Loucy (cell line): ENCODE data around the gene ZNF629.

ENCODE experiments used
- H2AFZ ChIP-seq: fragments of 200-600 bp; sonication (generic); 2 replicates; pipeline ENCODE4 v1.6.0; 2016; ENCODE audit warnings: antibody characterized with exemption, mild to moderate bottlenecking, low read length, moderate library complexity
- H3F3A ChIP-seq: fragments of 200-600 bp; 2 replicates; pipeline ENCODE4 v1.6.0; 2016; ENCODE audit warnings: antibody characterized with exemption, low read depth, mild to moderate bottlenecking
- H3K27me3 ChIP-seq: fragments of 200-600 bp; sonication (generic); 2 replicates; pipeline ENCODE4 v1.6.1; 2014; ENCODE audit warnings: low read length, mild to moderate bottlenecking; ENCODE audit not compliant: insufficient read depth, poor library complexity, severe bottlenecking
- H3K36me3 ChIP-seq: fragments of 200-600 bp; sonication (generic); 2 replicates; pipeline ENCODE4 v1.6.1; 2016; ENCODE audit warnings: low read length; ENCODE audit not compliant: insufficient read depth
- H3K4me1 ChIP-seq: fragments of 200-600 bp; sonication (generic); 2 replicates; pipeline ENCODE4 v1.5.1; 2014; ENCODE audit warnings: low read length, mild to moderate bottlenecking; ENCODE audit not compliant: insufficient read depth, poor library complexity, severe bottlenecking
- H3K4me2 ChIP-seq: fragments of 200-600 bp; sonication (generic); 2 replicates; pipeline ENCODE4 v1.6.0; 2014; ENCODE audit warnings: antibody characterized with exemption, low read length, low read depth, mild to moderate bottlenecking; ENCODE audit not compliant: poor library complexity, severe bottlenecking
- H3K4me3 ChIP-seq: fragments of 200-600 bp; sonication (generic); 2 replicates; pipeline ENCODE4 v1.5.1; 2014; ENCODE audit warnings: low read length, mild to moderate bottlenecking, mixed read lengths; ENCODE audit not compliant: poor library complexity, severe bottlenecking
- H3K79me2 ChIP-seq: fragments of 200-600 bp; sonication (generic); 2 replicates; pipeline ENCODE4 v1.6.1; 2014; ENCODE audit warnings: low read length; ENCODE audit not compliant: insufficient read depth
- H3K9ac ChIP-seq: fragments of 200-600 bp; sonication (generic); 2 replicates; pipeline ENCODE4 v1.6.0; 2014; ENCODE audit warnings: mild to moderate bottlenecking, low read depth, low read length, moderate library complexity; ENCODE audit not compliant: poor library complexity, severe bottlenecking
- H3K9me2 ChIP-seq: fragments of 200-600 bp; sonication (generic); replicated peaks from 2 replicates; pipeline ENCODE4 v1.6.1; 2016; ENCODE audit warnings: low read depth, low read length, mixed read lengths
- H3K9me3 ChIP-seq: fragments of 200-600 bp; sonication (generic); 2 replicates; pipeline ENCODE4 v1.6.1; 2014; ENCODE audit warnings: mild to moderate bottlenecking, antibody characterized with exemption, low read length, low read depth; ENCODE audit not compliant: insufficient read depth
- H4K20me1 ChIP-seq: fragments of 200-600 bp; sonication (generic); 2 replicates; pipeline ENCODE4 v1.6.0; 2014; ENCODE audit warnings: antibody characterized with exemption, low read length, mild to moderate bottlenecking; ENCODE audit not compliant: insufficient read depth, poor library complexity, severe bottlenecking
- CTCF ChIP-seq: fragments of 200-600 bp; sonication (generic); conservative IDR thresholded peaks from 2 replicates; pipeline ENCODE4 v1.5.1; 2014; ENCODE audit warnings: mild to moderate bottlenecking, antibody characterized with exemption, low read length
- EZH2phosphoT487 ChIP-seq: fragments of 200-600 bp; IDR thresholded peaks from 2 replicates; pipeline ENCODE4 v1.6.1; 2018; ENCODE audit warnings: antibody characterized with exemption, mild to moderate bottlenecking, moderate library complexity, borderline replicate concordance

ZNF629 gene

GRCh38 chr16:30743716-30744115 is 43.3 kb downstream of the ZNF629 start:
- TF ChIP-seq EZH2phosphoT487, result no peak
- TF ChIP-seq CTCF, result no peak
- H3K4me2 ChIP-seq, result no peak overlapping the region
- no peaks in the 10 kb centered on the region for H3F3A ChIP-seq
- H3K4me1 ChIP-seq, result peaks cover 7% of the 10 kb centered on the region
- H3K9ac ChIP-seq, result no peak overlapping the region
- peaks cover 2% of the 10 kb centered on the region; the same call in 1 of the 2 replicates for H3K79me2 ChIP-seq
- no peaks in the 10 kb centered on the region for H4K20me1 ChIP-seq
- no peak overlapping the region for H2AFZ ChIP-seq
- H3K36me3 ChIP-seq, result peaks cover 3% of the 10 kb centered on the region; the same call in 1 of the 2 replicates
- no peaks in the 10 kb centered on the region for H3K27me3 ChIP-seq
- no peak overlapping the region for H3K4me3 ChIP-seq
- no peaks in the 10 kb centered on the region for H3K9me3 ChIP-seq
- H3K9me2 ChIP-seq, result no peaks in the 10 kb centered on the region

GRCh38 chr16:30741461-30741914 is 45.5 kb downstream of the ZNF629 start:
- Histone ChIP-seq H3K27me3 (no peaks in the 10 kb centered on the region), H3K9me2 (no peaks in the 10 kb centered on the region), H3K9me3 (no peaks in the 10 kb centered on the region), H3K4me3 (no peak overlapping the region), H3K4me1 (no peaks in the 10 kb centered on the region), H3K4me2 (no peak overlapping the region), H2AFZ (no peak overlapping the region), H4K20me1 (no peaks in the 10 kb centered on the region), H3K9ac (no peak overlapping the region), H3K79me2 (no peaks in the 10 kb centered on the region), H3F3A (no peaks in the 10 kb centered on the region), H3K36me3 (peaks cover 25% of the 10 kb centered on the region; the same call in 1 of the 2 replicates)
- no peak for TF ChIP-seq CTCF
- no peak for TF ChIP-seq EZH2phosphoT487

GRCh38 chr16:30740364-30741251 is 46.4 kb downstream of the ZNF629 start:
- Histone ChIP-seq H3K79me2 (no peaks in the 10 kb centered on the region), H3K36me3 (peaks cover 34% of the 10 kb centered on the region; the same call in 1 of the 2 replicates), H3K9me3 (no peaks in the 10 kb centered on the region), H3F3A (no peaks in the 10 kb centered on the region), H3K4me2 (no peak overlapping the region), H3K27me3 (no peaks in the 10 kb centered on the region), H3K9me2 (no peaks in the 10 kb centered on the region), H3K4me1 (no peaks in the 10 kb centered on the region), H2AFZ (no peak overlapping the region), H3K4me3 (no peak overlapping the region), H3K9ac (no peak overlapping the region), H4K20me1 (no peaks in the 10 kb centered on the region)
- TF ChIP-seq CTCF (no peak), EZH2phosphoT487 (no peak)
